Thyroid gland (tissue), 4 donors: ENCODE measurements around the gene CASQ1. TPM values are rescaled to one million over a fixed set of nuclear protein-coding genes. Genes with fewer than 3 reads are reported as not detected.

Experiments used
- DNase-seq, 2 donors: peaks; one replicate each; pipeline ENCODE4 v3.0.0-alpha.2; 2019
- H3K27ac ChIP-seq, 3 donors: fragments of 200-600 bp; sonication (generic); 1 replicate in 2 of 3; 2 replicates in 1 of 3; pipeline ENCODE4 v1.5.1; 2016 to 2019; ENCODE audit warnings: mild to moderate bottlenecking in 1 of 3, moderate library complexity in 1 of 3
- H3K27me3 ChIP-seq: fragments of 200-600 bp; sonication (generic); one replicate; pipeline ENCODE4 v1.5.1; 2019
- H3K36me3 ChIP-seq, 2 donors: fragments of 200-600 bp; sonication (generic); one replicate each; pipeline ENCODE4 v1.5.1; 2016 to 2019
- H3K4me1 ChIP-seq, 2 donors: fragments of 200-600 bp; sonication (generic); one replicate each; pipeline ENCODE4 v1.5.1; 2017 to 2019
- H3K4me3 ChIP-seq, 3 donors: fragments of 200-600 bp; sonication (generic); replicated peaks in 1 of 3; 1 replicate in 2 of 3; 2 replicates in 1 of 3; pipeline ENCODE4 v1.5.1; 2016; ENCODE audit warnings: mild to moderate bottlenecking in 1 of 3
- H3K9me3 ChIP-seq: fragments of 200-600 bp; sonication (generic); one replicate; pipeline ENCODE4 v1.5.1; 2017
- CTCF ChIP-seq, 6 experiments: fragments of 200-600 bp in 3 of 6; fragments of 450-650 bp in 3 of 6; sonication (generic) in 3 of 6; IDR thresholded peaks; one replicate each; pipeline ENCODE4 v1.5.1; 2016 to 2019; ENCODE audit warnings: antibody characterized with exemption in 6 of 6, mild to moderate bottlenecking in 2 of 6, inconsistent platforms in 1 of 6, moderate library complexity in 1 of 6
- POLR2A ChIP-seq, 2 donors: fragments of 450-650 bp; IDR thresholded peaks; one replicate each; pipeline ENCODE4 v1.6.1; 2017; ENCODE audit warnings: antibody characterized with exemption in 2 of 2, mild to moderate bottlenecking in 2 of 2, moderate library complexity in 1 of 2
- WGBS, 2 donors: methylation state at CpG; one replicate each; pipeline ENCODE4 v1.1.5; 2017; 5-methylcytosine and 5-hydroxymethylcytosine counted together
- intact Hi-C: fragments of 100-400 bp; cut with DNase I; formaldehyde crosslinking; loops from one replicate; pipeline ENCODE4 v1.15.1; 2023
- total RNA-seq, 4 donors: library from RNA; depleted of rRNA; stranded (reverse); fragments of >200 nt; gene quantifications; one replicate each; pipeline ENCODE4 v1.2.3, GENCODE V29; 2016

Gene CASQ1
- total RNA-seq, 4 donors from 2014 or later: not detected

- Histone ChIP-seq H3K27ac (peak overlapping the region; percentile 69 to 84 (median 79)), H3K27me3 (no peaks in the 10 kb centered on the region), H3K4me1 (peaks cover 42 to 43% of the 10 kb centered on the region in 2 donors), H3K9me3 (no peaks in the 10 kb centered on the region), H3K36me3 (peaks cover 43 to 61% of the 10 kb centered on the region in 2 donors), H3K4me3 (no peak overlapping the region)
- TF ChIP-seq CTCF (IDR thresholded peaks at IDR 0.05): no peak
- TF ChIP-seq POLR2A (IDR thresholded peaks at IDR 0.05): no peak
- DNase-seq: peak; percentile 90 to 91
- WGBS, 2 donors: 21 to 36% methylated on average over 2 of the region's 2 CpGs
- intact Hi-C loops: no loop called here
These were observed 29.9 kb downstream of the CASQ1 start for GRCh38 chr1:160220301-160220700.

GRCh38 chr1:160221089-160221488, 30.7 kb downstream of the CASQ1 start:
- Histone ChIP-seq H3K27ac (peak overlapping the region; percentile 69 to 79 (median 74)), H3K36me3 (peaks cover 51 to 58% of the 10 kb centered on the region in 2 donors), H3K27me3 (no peaks in the 10 kb centered on the region), H3K4me3 (no peak overlapping the region), H3K4me1 (peaks cover 42 to 43% of the 10 kb centered on the region in 2 donors), H3K9me3 (no peaks in the 10 kb centered on the region)
- no peak for TF ChIP-seq POLR2A (IDR thresholded peaks at IDR 0.05)
- no peak for TF ChIP-seq CTCF (IDR thresholded peaks at IDR 0.05)
- DNase-seq: no peak
- intact Hi-C loops: no loop called here

- DNase-seq: no peak
- TF ChIP-seq CTCF (IDR thresholded peaks at IDR 0.05) (no peak), POLR2A (IDR thresholded peaks at IDR 0.05) (no peak)
- intact Hi-C loops: no loop called here
- Histone ChIP-seq H3K36me3 (peaks cover 47 to 49% of the 10 kb centered on the region in 2 donors), H3K9me3 (no peaks in the 10 kb centered on the region), H3K4me1 (peaks cover 34 to 48% of the 10 kb centered on the region in 2 donors), H3K27ac (peak overlapping the region in 1 of 3 donors; percentile 79), H3K27me3 (no peaks in the 10 kb centered on the region), H3K4me3 (no peak overlapping the region)
- WGBS, 2 donors: 93 to 98% methylated on average over 3 of the region's 3 CpGs
These were observed 32.2 kb downstream of the CASQ1 start for GRCh38 chr1:160222546-160222945.

GRCh38 chr1:160224606-160225005, 34.2 kb downstream of the CASQ1 start:
- H3K36me3 ChIP-seq: peaks cover 52 to 59% of the 10 kb centered on the region in 2 donors
- WGBS, 2 donors: 94 to 100% methylated on average over 2 of the region's 2 CpGs

GRCh38 chr1:160225345-160225744, 35.0 kb downstream of the CASQ1 start:
- DNase-seq: no peak

More at GRCh38 chr1:160224606-160225005, 34.2 kb downstream of the CASQ1 start:
- peaks cover 14 to 29% of the 10 kb centered on the region in 2 donors for H3K4me1 ChIP-seq
- TF ChIP-seq CTCF (IDR thresholded peaks at IDR 0.05): no peak
- no peak for TF ChIP-seq POLR2A (IDR thresholded peaks at IDR 0.05)
- intact Hi-C loops: no loop called here
- H3K4me3 ChIP-seq: no peak overlapping the region
- DNase-seq: no peak
- no peak overlapping the region for H3K27ac ChIP-seq
- no peaks in the 10 kb centered on the region for H3K27me3 ChIP-seq
- no peaks in the 10 kb centered on the region for H3K9me3 ChIP-seq

More at GRCh38 chr1:160225345-160225744, 35.0 kb downstream of the CASQ1 start:
- Histone ChIP-seq H3K27ac (no peak overlapping the region), H3K27me3 (no peaks in the 10 kb centered on the region), H3K9me3 (no peaks in the 10 kb centered on the region), H3K36me3 (peaks cover 60 to 66% of the 10 kb centered on the region in 2 donors), H3K4me3 (no peak overlapping the region), H3K4me1 (peaks cover 8 to 22% of the 10 kb centered on the region in 2 donors)
- TF ChIP-seq CTCF (IDR thresholded peaks at IDR 0.05) (no peak), POLR2A (IDR thresholded peaks at IDR 0.05) (no peak)
- 87 to 96% methylated on average over 2 of the region's 2 CpGs for WGBS, 2 donors
- intact Hi-C loops: no loop called here
